Measurements from ENCODE around the gene DNAH8. TPM values are rescaled to one million over a fixed set of nuclear protein-coding genes. Genes with fewer than 3 reads are reported as not detected.

Gene DNAH8
- total RNA-seq, 1 donor from 2014 or later, result 0.05 TPM

GRCh38 chr6:39021041-39021440, 305.9 kb downstream of the DNAH8 start:
- H3K4me1 Mint-ChIP-seq, result no peaks in the 10 kb centered on the region
- DNase-seq (ENCODE audit: low read depth, low spot score), result no peak
- no peaks in the 10 kb centered on the region for H3K36me3 Mint-ChIP-seq (ENCODE audit: low read depth)
- H3K9me3 Mint-ChIP-seq, result no peaks in the 10 kb centered on the region
- H3K27ac Mint-ChIP-seq (ENCODE audit: unreplicated experiment), result no peak overlapping the region
- TF ChIP-seq CTCF (conservative IDR thresholded peaks at IDR 0.05), result no peak
- H3K4me3 Mint-ChIP-seq, result no peak overlapping the region
- peaks cover 4% of the 10 kb centered on the region for H3K27me3 Mint-ChIP-seq (ENCODE audit: low read depth)

- Mint-ChIP-seq H3K27ac (ENCODE audit: unreplicated experiment) (no peak overlapping the region), H3K9me3 (no peaks in the 10 kb centered on the region), H3K4me3 (no peak overlapping the region), H3K4me1 (no peaks in the 10 kb centered on the region), H3K27me3 (ENCODE audit: low read depth) (peaks cover 4% of the 10 kb centered on the region), H3K36me3 (ENCODE audit: low read depth) (no peaks in the 10 kb centered on the region)
- TF ChIP-seq CTCF (conservative IDR thresholded peaks at IDR 0.05), result no peak
- DNase-seq (ENCODE audit: low read depth, low spot score), result no peak
Observed at GRCh38 chr6:39021779-39022178, 306.7 kb downstream of the DNAH8 start.

GRCh38 chr6:39026175-39026574, 311.1 kb downstream of the DNAH8 start:
- H3K27ac Mint-ChIP-seq (ENCODE audit: unreplicated experiment), result no peak overlapping the region
- no peak overlapping the region for H3K4me3 Mint-ChIP-seq
- no peaks in the 10 kb centered on the region for H3K4me1 Mint-ChIP-seq
- no peak for TF ChIP-seq CTCF (conservative IDR thresholded peaks at IDR 0.05)
- no peak for DNase-seq (ENCODE audit: low read depth, low spot score)
- no peaks in the 10 kb centered on the region for H3K36me3 Mint-ChIP-seq (ENCODE audit: low read depth)
- H3K27me3 Mint-ChIP-seq (ENCODE audit: low read depth), result peaks cover 16% of the 10 kb centered on the region
- no peaks in the 10 kb centered on the region for H3K9me3 Mint-ChIP-seq

- no peak overlapping the region for H3K27ac Mint-ChIP-seq (ENCODE audit: unreplicated experiment)
- TF ChIP-seq CTCF (conservative IDR thresholded peaks at IDR 0.05), result peak; percentile 72
- peak; percentile 53 for DNase-seq (ENCODE audit: low read depth, low spot score)
- H3K4me3 Mint-ChIP-seq, result no peak overlapping the region
- H3K27me3 Mint-ChIP-seq (ENCODE audit: low read depth), result peaks cover 44% of the 10 kb centered on the region
- H3K4me1 Mint-ChIP-seq, result no peaks in the 10 kb centered on the region
- H3K9me3 Mint-ChIP-seq, result no peaks in the 10 kb centered on the region
- no peaks in the 10 kb centered on the region for H3K36me3 Mint-ChIP-seq (ENCODE audit: low read depth)
Observed at GRCh38 chr6:39029156-39030011, 314.3 kb downstream of the DNAH8 start.

GRCh38 chr6:39035681-39036080, 320.6 kb downstream of the DNAH8 start:
- Mint-ChIP-seq H3K27ac (ENCODE audit: unreplicated experiment) (no peak overlapping the region), H3K9me3 (no peaks in the 10 kb centered on the region), H3K4me3 (no peak overlapping the region), H3K4me1 (peaks cover 6% of the 10 kb centered on the region), H3K27me3 (ENCODE audit: low read depth) (peaks cover 88% of the 10 kb centered on the region), H3K36me3 (ENCODE audit: low read depth) (no peaks in the 10 kb centered on the region)
- no peak for DNase-seq (ENCODE audit: low read depth, low spot score)
- TF ChIP-seq CTCF (conservative IDR thresholded peaks at IDR 0.05), result no peak
